ENCODE measurements around the gene MICAL1.

MICAL1 gene

DNA sequence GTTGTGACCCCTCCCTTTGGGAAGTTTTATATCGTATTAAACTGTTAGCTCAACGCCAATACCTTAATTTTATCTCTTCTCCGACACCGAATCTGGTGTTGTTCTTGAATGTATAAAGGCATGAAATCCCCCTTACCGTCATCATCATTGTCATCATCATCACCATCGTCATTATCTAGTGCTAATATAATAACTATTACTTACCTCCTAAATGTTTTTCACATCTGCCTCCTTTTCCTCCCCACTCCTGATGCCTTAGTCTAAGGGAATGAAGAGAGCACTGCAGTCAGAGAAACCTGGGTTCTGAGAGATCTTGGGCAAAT lies 28.1 kb upstream of the MICAL1 start:
- Histone ChIP-seq H3K4me3 (ENCODE audit: control insufficient read depth in 1 of 7, extremely low read depth in 1 of 7, insufficient read depth in 4 of 7, low read depth in 2 of 7, low read length in 6 of 7) (peak overlapping the region in 6 of 7 experiments; percentile 33 to 83 (median 62)), H3K9me3 (ENCODE audit: control extremely low read depth in 1 of 5, control insufficient read depth in 4 of 5, insufficient read depth in 2 of 5, low read depth in 1 of 5, low read length in 4 of 5) (no peaks in the 10 kb centered on the region), H3K27me3 (replicated peaks in 2 of 5; ENCODE audit: control insufficient read depth in 4 of 5, insufficient read depth in 5 of 5, low read length in 4 of 5) (no peaks in the 10 kb centered on the region), H3K36me3 (ENCODE audit: control insufficient read depth in 4 of 4, insufficient read depth in 4 of 4, low read length in 3 of 4) (peaks cover 3 to 27% (median 12%) of the 10 kb centered on the region in 4 experiments), H3K27ac (ENCODE audit: insufficient read depth in 1 of 2, low read depth in 1 of 2, low read length in 2 of 2, poor library complexity in 1 of 2, severe bottlenecking in 2 of 2) (no peak overlapping the region), H3K4me1 (ENCODE audit: control extremely low read depth in 1 of 4, control insufficient read depth in 4 of 4, insufficient read depth in 4 of 4, low read length in 3 of 4) (peaks cover 18 to 45% (median 28%) of the 10 kb centered on the region in 4 experiments)
- POLR2A ChIA-PET: interaction anchor here (1.6 kb wide), 1 partner anchor 28 kb away, joined by 5 read pairs; the partner anchor contains the start of gene MICAL1
- DNase-seq: no peak
- CTCF ChIA-PET: no interaction called here
- 3% methylated on average over 4 of the region's 6 CpGs for WGBS (ENCODE audit: insufficient coverage)

DNA sequence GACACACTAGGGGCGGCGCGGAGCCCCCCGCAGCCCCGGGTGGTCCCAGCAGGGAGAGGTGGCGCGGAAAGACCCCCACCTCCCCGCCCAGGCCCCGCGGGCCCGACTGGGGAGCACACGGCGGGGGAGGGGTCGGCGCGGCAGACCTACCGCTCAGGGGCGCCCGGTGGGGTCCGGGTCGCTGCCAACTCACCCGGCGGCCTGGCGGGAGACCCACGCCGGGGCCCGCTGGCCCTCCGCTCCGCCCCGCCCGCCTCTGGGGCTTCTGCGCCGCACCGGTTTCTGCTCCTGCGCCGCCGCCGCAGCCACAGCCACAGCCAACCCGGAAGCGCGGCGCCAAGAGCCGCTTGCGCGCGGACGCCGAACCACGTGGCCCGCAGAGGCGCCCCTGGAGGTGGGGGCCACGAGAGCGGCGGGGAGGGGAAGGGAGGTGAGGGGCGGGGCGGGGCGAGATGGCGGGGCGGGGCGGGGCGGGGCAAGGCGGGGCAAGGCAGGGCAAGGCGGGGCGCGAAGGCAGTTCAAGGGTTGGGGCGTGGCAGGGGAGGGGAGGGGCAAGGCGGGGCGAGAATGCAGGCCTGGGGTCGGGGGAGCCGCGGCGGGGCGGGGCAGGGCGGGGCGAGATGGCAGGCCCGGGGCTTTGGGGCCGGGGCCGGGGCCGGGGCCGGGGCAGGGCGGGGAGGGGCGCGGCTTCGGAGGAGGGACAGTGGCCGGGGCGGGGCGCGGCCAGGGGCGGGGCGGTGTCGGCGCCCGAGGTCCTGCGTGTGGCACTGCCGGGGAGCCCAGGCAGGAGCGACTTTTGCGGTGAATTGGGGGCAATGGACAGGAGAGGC lies 27.5 kb upstream of the MICAL1 start, which contains the start of gene ZBTB24:
Gene ZBTB24, minus strand, starts transcription at position 315 of the 830 bp plus-strand sequence. CDS start 1,193 bp downstream, outside the sequence.
- ChIA-PET POLR2A (interaction anchor here (1.6 kb wide), 1 partner anchor 27 kb away, joined by 5 read pairs; the partner anchor contains the start of gene MICAL1), CTCF (interaction anchor here (0.8 to 1.0 kb wide), 3 partner anchors 24 to 38 kb away, joined by 3 to 6 read pairs (median 4); no protein-coding TSS in a partner anchor)
- peaks cover 20 to 50% (median 31%) of the 10 kb centered on the region in 4 experiments for H3K4me1 ChIP-seq (ENCODE audit: control extremely low read depth in 1 of 4, control insufficient read depth in 4 of 4, insufficient read depth in 4 of 4, low read length in 3 of 4)
- H3K36me3 ChIP-seq (ENCODE audit: control insufficient read depth in 4 of 4, insufficient read depth in 4 of 4, low read length in 3 of 4): peaks cover 3 to 32% (median 12%) of the 10 kb centered on the region in 4 experiments
- peak within 1 kb of the TSS; percentile 47 to 89 (median 80) for H3K4me3 ChIP-seq (ENCODE audit: control insufficient read depth in 1 of 7, extremely low read depth in 1 of 7, insufficient read depth in 4 of 7, low read depth in 2 of 7, low read length in 6 of 7)
- under 1% methylated on average over 41 of the region's 97 CpGs for WGBS (ENCODE audit: insufficient coverage)
- no peaks in the 10 kb centered on the region for H3K9me3 ChIP-seq (ENCODE audit: control extremely low read depth in 1 of 5, control insufficient read depth in 4 of 5, insufficient read depth in 2 of 5, low read depth in 1 of 5, low read length in 4 of 5)
- H3K27ac ChIP-seq (ENCODE audit: insufficient read depth in 1 of 2, low read depth in 1 of 2, low read length in 2 of 2, poor library complexity in 1 of 2, severe bottlenecking in 2 of 2): peak within 1 kb of the TSS in 1 of 2 experiments; percentile 68
- no peaks in the 10 kb centered on the region for H3K27me3 ChIP-seq (replicated peaks in 2 of 5; ENCODE audit: control insufficient read depth in 4 of 5, insufficient read depth in 5 of 5, low read length in 4 of 5)
- peak; percentile 91 to 95 (median 95) for DNase-seq

DNA sequence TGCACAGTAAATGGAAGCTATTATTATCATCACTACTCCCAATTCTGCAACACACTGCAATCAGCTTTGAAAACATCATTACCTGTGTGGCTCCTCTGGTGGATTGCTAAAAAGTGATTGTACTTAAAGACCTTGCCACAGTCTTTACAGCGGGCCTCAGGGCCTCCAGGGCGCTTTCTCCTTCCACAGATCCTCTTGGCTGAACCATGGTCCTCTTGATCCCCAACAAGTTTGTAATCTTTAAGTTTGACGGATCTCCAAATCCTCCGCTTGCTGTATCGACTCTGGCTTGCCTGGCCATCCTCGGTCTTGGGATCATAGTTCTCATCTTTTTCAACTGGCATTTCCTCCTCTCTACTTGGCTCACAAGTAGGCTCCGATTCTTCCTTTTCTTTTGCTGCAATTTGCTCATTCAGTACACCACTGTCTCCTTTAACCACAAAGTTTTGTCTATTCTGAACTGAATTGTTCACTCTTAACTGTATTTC lies 25.5 kb upstream of the MICAL1 start:
- H3K36me3 ChIP-seq (ENCODE audit: control insufficient read depth in 4 of 4, insufficient read depth in 4 of 4, low read length in 3 of 4): peaks cover 9 to 52% (median 16%) of the 10 kb centered on the region in 4 experiments
- no peaks in the 10 kb centered on the region for H3K27me3 ChIP-seq (replicated peaks in 2 of 5; ENCODE audit: control insufficient read depth in 4 of 5, insufficient read depth in 5 of 5, low read length in 4 of 5)
- ChIA-PET CTCF (interaction anchor here (0.9 to 2.6 kb wide), 4 partner anchors 9 to 37 kb away, joined by 3 to 9 read pairs (median 4); no protein-coding TSS in a partner anchor), POLR2A (no interaction called here)
- peak overlapping the region in 2 of 7 experiments; percentile 37 to 85 for H3K4me3 ChIP-seq (ENCODE audit: control insufficient read depth in 1 of 7, extremely low read depth in 1 of 7, insufficient read depth in 4 of 7, low read depth in 2 of 7, low read length in 6 of 7)
- 95% methylated on average over 7 of the region's 7 CpGs for WGBS (ENCODE audit: insufficient coverage)
- H3K27ac ChIP-seq (ENCODE audit: insufficient read depth in 1 of 2, low read depth in 1 of 2, low read length in 2 of 2, poor library complexity in 1 of 2, severe bottlenecking in 2 of 2): no peak overlapping the region
- peaks cover 20 to 56% (median 31%) of the 10 kb centered on the region in 4 experiments for H3K4me1 ChIP-seq (ENCODE audit: control extremely low read depth in 1 of 4, control insufficient read depth in 4 of 4, insufficient read depth in 4 of 4, low read length in 3 of 4)
- no peaks in the 10 kb centered on the region for H3K9me3 ChIP-seq (ENCODE audit: control extremely low read depth in 1 of 5, control insufficient read depth in 4 of 5, insufficient read depth in 2 of 5, low read depth in 1 of 5, low read length in 4 of 5)
- DNase-seq: no peak

DNA sequence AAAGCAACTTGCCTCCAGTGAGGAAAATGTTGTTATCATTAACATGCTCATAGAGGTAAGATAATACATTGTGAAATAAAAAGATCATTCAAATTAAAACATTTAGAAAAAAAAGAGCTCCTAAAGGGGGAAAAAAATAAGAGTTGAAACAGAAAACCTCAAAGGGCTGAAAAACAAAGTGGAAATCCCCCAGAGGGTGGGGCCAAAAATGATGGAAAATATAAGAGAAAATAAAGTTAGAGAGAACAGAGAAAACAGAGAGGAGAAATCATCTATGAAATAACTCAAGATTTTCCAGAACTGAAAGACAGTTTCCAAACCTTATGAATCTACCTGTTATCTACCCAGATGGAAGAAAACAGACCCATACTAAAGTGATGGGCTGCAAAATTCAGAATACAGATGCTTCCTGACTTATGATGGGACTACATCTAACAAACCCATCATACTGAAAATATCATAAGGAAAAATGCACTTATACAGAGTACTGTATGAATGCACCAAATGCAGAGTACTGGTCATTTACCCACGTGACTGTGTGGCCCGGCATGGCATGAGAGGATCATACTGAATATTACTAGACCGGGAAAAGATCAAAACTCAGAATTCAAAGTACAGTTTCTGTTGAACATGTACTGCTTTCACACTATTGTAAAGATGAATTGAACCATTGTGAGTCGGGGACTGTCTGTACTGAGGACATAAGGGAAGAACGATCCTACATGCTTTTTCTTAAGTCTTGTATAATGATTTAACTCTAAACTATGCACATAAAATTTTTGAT lies 23.5 kb upstream of the MICAL1 start:
- Histone ChIP-seq H3K4me1 (ENCODE audit: control extremely low read depth in 1 of 4, control insufficient read depth in 4 of 4, insufficient read depth in 4 of 4, low read length in 3 of 4) (peaks cover 20 to 54% (median 31%) of the 10 kb centered on the region in 4 experiments), H3K27me3 (replicated peaks in 2 of 5; ENCODE audit: control insufficient read depth in 4 of 5, insufficient read depth in 5 of 5, low read length in 4 of 5) (no peaks in the 10 kb centered on the region), H3K27ac (ENCODE audit: insufficient read depth in 1 of 2, low read depth in 1 of 2, low read length in 2 of 2, poor library complexity in 1 of 2, severe bottlenecking in 2 of 2) (no peak overlapping the region), H3K36me3 (ENCODE audit: control insufficient read depth in 4 of 4, insufficient read depth in 4 of 4, low read length in 3 of 4) (peaks cover 16 to 66% (median 29%) of the 10 kb centered on the region in 4 experiments), H3K9me3 (ENCODE audit: control extremely low read depth in 1 of 5, control insufficient read depth in 4 of 5, insufficient read depth in 2 of 5, low read depth in 1 of 5, low read length in 4 of 5) (no peaks in the 10 kb centered on the region), H3K4me3 (ENCODE audit: control insufficient read depth in 1 of 7, extremely low read depth in 1 of 7, insufficient read depth in 4 of 7, low read depth in 2 of 7, low read length in 6 of 7) (peak overlapping the region in 4 of 7 experiments; percentile 4 to 46 (median 25))
- peak in 1 of 3 donors; percentile 22 for DNase-seq
- 93% methylated on average over 3 of the region's 5 CpGs for WGBS (ENCODE audit: insufficient coverage)
- ChIA-PET CTCF (interaction anchor here (0.7 to 2.6 kb wide), 5 partner anchors 13 to 35 kb away, joined by 3 to 9 read pairs (median 3); no protein-coding TSS in a partner anchor), POLR2A (interaction anchor here (1.2 kb wide), 1 partner anchor 13 kb away, joined by 3 read pairs; no protein-coding TSS in a partner anchor)

DNA sequence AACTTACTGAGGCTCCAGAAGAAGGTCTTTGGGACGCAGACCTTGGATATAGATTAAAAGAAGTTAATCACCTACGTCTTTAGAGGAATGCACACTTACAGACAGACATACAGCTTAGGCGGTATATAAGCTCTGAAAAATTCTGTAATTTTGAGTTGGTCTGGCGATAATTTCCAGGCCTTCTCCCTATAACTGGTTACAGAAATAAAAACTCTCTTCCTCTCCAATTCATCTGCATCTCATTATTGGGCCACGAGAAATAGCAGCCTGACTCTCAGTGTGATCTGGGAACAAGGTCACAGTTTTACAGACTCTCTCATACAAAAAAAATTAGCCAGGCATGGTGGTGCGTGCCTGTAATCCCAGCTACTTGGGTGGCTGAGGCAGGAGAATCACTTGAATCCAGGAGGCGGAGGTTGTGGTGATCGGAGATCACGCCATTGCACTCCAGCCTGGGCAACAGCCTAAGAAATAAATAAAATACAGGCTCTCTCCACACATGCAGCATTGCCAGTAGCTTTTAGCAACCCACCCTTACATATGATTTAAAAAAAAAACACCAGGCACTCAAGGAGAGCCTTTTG lies 22.7 kb upstream of the MICAL1 start:
- 100% methylated on average over 3 of the region's 9 CpGs for whole genome bisulfite sequencing (ENCODE audit: insufficient coverage)
- no peak for DNase-seq
- POLR2A ChIA-PET: no interaction called here
- no peak overlapping the region for H3K27ac ChIP-seq (ENCODE audit: insufficient read depth in 1 of 2, low read depth in 1 of 2, low read length in 2 of 2, poor library complexity in 1 of 2, severe bottlenecking in 2 of 2)
- H3K4me1 ChIP-seq (ENCODE audit: control extremely low read depth in 1 of 4, control insufficient read depth in 4 of 4, insufficient read depth in 4 of 4, low read length in 3 of 4): peaks cover 20 to 48% (median 29%) of the 10 kb centered on the region in 4 experiments
- no peaks in the 10 kb centered on the region for H3K27me3 ChIP-seq (replicated peaks in 2 of 5; ENCODE audit: control insufficient read depth in 4 of 5, insufficient read depth in 5 of 5, low read length in 4 of 5)
- H3K9me3 ChIP-seq (ENCODE audit: control extremely low read depth in 1 of 5, control insufficient read depth in 4 of 5, insufficient read depth in 2 of 5, low read depth in 1 of 5, low read length in 4 of 5): no peaks in the 10 kb centered on the region
- peaks cover 16 to 73% (median 34%) of the 10 kb centered on the region in 4 experiments for H3K36me3 ChIP-seq (ENCODE audit: control insufficient read depth in 4 of 4, insufficient read depth in 4 of 4, low read length in 3 of 4)
- CTCF ChIA-PET: interaction anchor here (0.9 to 1.2 kb wide), 2 partner anchors 16 to 35 kb away, joined by 3 read pairs; no protein-coding TSS in a partner anchor
- H3K4me3 ChIP-seq (ENCODE audit: control insufficient read depth in 1 of 7, extremely low read depth in 1 of 7, insufficient read depth in 4 of 7, low read depth in 2 of 7, low read length in 6 of 7): peak overlapping the region in 1 of 7 experiments; percentile 25

DNA sequence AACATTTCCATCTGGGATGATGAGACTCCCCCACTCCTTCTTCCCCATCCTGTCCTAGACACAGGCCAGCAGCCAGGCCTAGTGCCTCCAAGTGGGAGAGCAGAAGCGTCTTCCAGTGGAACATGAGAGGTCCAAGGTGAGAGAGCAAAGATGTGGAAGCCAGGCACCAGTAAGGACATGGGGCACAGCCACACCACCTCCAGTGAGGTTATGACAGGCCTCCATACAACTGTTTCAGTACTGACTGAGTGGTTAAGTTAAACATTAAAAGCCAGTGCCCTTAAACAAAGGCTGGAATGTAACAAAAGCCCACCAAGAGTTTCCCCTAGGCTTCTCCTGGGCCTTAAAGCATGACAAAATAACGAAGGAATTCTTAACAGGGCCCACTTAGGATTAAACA lies 22.2 kb upstream of the MICAL1 start:
- WGBS (ENCODE audit: insufficient coverage): 100% methylated on average over 2 of the region's 2 CpGs
- Histone ChIP-seq H3K36me3 (ENCODE audit: control insufficient read depth in 4 of 4, insufficient read depth in 4 of 4, low read length in 3 of 4) (peaks cover 19 to 79% (median 38%) of the 10 kb centered on the region in 4 experiments), H3K4me3 (ENCODE audit: control insufficient read depth in 1 of 7, extremely low read depth in 1 of 7, insufficient read depth in 4 of 7, low read depth in 2 of 7, low read length in 6 of 7) (no peak overlapping the region), H3K4me1 (ENCODE audit: control extremely low read depth in 1 of 4, control insufficient read depth in 4 of 4, insufficient read depth in 4 of 4, low read length in 3 of 4) (peaks cover 20 to 48% (median 28%) of the 10 kb centered on the region in 4 experiments), H3K27ac (ENCODE audit: insufficient read depth in 1 of 2, low read depth in 1 of 2, low read length in 2 of 2, poor library complexity in 1 of 2, severe bottlenecking in 2 of 2) (no peak overlapping the region), H3K27me3 (replicated peaks in 2 of 5; ENCODE audit: control insufficient read depth in 4 of 5, insufficient read depth in 5 of 5, low read length in 4 of 5) (no peaks in the 10 kb centered on the region), H3K9me3 (ENCODE audit: control extremely low read depth in 1 of 5, control insufficient read depth in 4 of 5, insufficient read depth in 2 of 5, low read depth in 1 of 5, low read length in 4 of 5) (no peaks in the 10 kb centered on the region)
- ChIA-PET CTCF (interaction anchor here (1.9 kb wide), 1 partner anchor 14 kb away, joined by 8 read pairs; no protein-coding TSS in a partner anchor), POLR2A (no interaction called here)
- no peak for DNase-seq
